Measurements from ENCODE around the gene YDJC. TPM values are rescaled to one million over a fixed set of nuclear protein-coding genes. Genes with fewer than 3 reads are reported as not detected.
"Not testable (repeated sequence)": the region's sequence is repeated elsewhere in the genome, so short reads cannot be mapped to it uniquely, and the experiment has no call there.

The YDJC gene
- 32.2 and 34.6 TPM in 2 replicates for total RNA-seq (2014; rRNA removed; shearing (Covaris generic))
- 82.1 and 94.7 TPM in 2 replicates for polyA plus RNA-seq (2015; cell fraction: cytosol; rRNA removed)
- polyA plus RNA-seq (2015; cell fraction: nucleus; rRNA removed): 70.7 and 87.5 TPM in 2 replicates

DNA sequence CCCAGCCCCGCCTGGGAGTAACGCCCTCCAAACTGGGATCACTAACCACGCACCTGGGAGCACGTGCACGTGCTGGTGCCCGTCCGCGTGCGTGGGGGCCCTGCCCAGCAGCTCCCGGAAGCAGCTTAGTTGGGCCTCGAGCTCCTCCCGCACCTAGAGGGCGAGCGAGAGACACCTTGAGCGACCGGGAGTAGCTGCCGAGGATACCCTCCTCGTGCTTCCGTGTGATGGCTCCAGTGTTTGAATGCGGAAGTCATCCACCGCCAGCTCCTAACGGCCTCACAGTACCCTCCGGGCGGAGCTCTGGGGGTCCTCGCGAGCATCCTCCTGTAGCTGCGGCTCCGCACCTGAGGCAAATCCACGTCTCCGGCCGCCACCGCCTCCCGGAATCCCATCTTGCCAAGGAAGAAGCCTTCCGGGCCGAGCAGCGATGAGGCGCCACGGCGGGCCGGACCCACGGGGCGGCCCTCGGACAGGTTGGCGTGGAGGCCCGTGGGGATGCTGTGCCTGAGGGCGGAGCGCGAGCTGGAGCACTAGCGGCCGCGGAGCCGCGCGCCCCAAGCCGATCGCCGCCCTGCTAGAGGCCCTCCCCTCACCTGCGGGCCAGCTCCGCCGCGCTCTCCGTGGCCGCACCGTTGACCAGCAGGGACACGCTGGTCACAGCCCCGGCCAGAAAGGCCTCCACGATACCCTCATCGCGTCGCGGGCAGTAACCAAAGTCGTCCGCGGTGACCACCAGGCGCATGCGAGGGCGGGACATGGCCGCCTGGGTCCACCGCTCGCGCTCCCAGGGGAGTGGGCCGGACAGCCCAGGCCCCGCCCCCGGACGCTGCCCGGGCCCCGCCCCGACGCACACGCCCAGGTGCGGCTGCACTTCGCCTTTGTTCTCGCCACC lies at the start of gene YDJC:
Gene YDJC (minus strand): TSS at position 768 of the 895 bp plus-strand sequence. CDS start 8 bp downstream, at position 760.
- peak; percentile 93 for DNase-seq (ENCODE audit: low read depth, low spot score)
- in situ Hi-C loops (cut with HindIII; ENCODE audit: low pct_unique_long_range_greater_than_20kb, low sequenced_read_pairs): no loop called here

- in situ Hi-C loops (cut with HindIII; ENCODE audit: low pct_unique_long_range_greater_than_20kb, low sequenced_read_pairs): no loop called here
Measured at GRCh38 chr22:21679383-21679782, 49.6 kb upstream of the YDJC start.

DNA sequence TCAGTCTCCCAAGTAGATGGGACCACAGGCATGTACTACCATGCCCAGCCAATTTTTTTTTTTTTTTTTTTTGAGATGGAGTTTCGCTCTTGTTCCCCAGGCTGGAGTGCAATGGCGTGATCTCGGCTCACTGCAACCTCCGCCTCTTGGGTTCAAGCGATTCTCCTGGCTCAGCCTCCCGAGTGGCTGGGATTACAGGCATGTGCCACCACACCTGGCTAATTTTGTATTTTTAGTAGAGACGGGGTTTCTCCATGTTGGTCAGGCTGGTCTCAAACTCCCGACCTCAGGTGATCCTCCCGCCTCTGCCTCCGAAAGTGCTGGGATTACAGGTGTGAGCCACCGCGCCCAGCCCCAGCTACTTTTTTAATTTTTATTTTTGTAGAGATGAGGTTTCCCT lies 49.0 kb upstream of the YDJC start:
- DNase-seq (ENCODE audit: low read depth, low spot score); in situ Hi-C loops (cut with HindIII; ENCODE audit: low pct_unique_long_range_greater_than_20kb, low sequenced_read_pairs): not testable (repeated sequence)

More at GRCh38 chr22:21679383-21679782, 49.6 kb upstream of the YDJC start:
- DNase-seq (ENCODE audit: low read depth, low spot score): no peak

DNA sequence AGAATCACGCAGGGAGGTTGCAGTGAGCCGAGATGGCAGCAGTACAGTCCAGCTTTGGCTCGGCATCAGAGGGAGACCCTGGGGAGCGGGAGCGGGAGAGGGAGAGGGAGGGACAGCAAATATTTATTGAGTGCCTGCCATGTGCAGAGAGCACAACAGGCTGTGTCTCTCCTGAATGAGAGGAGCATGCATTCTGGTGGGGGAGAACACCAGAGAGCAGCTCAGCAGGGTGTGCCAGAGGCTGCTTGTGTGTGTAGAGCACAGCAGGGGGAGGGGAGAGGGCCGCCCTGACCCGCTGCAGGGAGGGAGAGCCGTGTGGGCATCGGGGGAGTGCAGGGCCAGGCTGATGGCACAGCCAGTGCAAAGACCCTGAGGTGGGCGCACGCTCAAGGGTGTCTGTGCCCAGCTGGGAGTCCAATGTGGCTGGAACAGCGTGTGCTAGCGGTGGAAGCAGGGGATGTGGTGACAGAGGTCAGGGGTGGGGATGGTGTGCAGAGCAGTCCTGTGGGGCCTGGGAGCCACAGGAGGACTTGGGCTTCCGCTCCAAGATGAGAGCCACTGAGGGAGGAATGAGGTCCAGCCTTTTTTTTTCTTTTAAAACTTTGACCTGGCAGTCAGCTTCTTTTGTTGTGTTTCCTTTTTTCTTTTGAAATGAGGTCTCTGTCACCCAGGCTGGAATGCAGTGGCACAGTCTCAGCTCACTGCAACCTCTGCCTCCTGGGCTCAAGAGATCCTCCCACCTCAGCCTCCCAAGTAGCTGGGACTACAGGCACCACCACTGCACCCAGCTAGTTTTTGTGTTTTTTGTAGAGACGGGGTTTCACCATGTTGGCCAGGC lies 48.0 kb upstream of the YDJC start:
- in situ Hi-C loops (cut with HindIII; ENCODE audit: low pct_unique_long_range_greater_than_20kb, low sequenced_read_pairs): no loop called here
- no peak for DNase-seq (ENCODE audit: low read depth, low spot score)

GRCh38 chr22:21674638-21675245 lies 44.9 kb upstream of the YDJC start:
- in situ Hi-C loops (cut with HindIII; ENCODE audit: low pct_unique_long_range_greater_than_20kb, low sequenced_read_pairs): no loop called here

GRCh38 chr22:21673534-21674321 lies 43.9 kb upstream of the YDJC start:
- no peak for DNase-seq (ENCODE audit: low read depth, low spot score)
- in situ Hi-C loops (cut with HindIII; ENCODE audit: low pct_unique_long_range_greater_than_20kb, low sequenced_read_pairs): no loop called here

More at GRCh38 chr22:21674638-21675245, 44.9 kb upstream of the YDJC start:
- DNase-seq (ENCODE audit: low read depth, low spot score): no peak

DNA sequence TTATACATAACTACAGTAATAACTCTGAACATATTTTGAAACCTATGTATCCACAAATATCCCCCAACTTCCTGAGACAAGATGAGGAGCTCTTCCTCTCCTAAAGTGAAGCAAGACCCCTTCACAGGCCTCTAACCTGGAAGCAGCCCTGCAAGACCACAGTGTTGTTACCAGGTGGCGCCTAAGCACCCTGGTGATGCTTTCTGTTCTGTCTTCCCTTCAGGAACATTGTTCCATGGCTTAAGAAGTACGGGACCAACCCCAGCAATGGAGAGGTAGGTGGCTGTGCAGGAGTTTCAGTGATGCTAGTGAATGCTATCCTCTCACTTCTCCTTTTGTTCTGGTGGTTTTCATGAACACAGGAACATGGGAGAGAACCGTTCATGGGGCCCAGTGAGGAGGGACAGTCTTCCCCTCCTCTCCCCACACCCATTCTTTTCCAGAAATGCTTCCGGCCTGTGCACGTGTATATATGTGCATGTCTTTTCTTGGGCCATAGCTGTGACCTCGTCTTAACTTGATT lies 42.3 kb upstream of the YDJC start:
- in situ Hi-C loops (cut with HindIII; ENCODE audit: low pct_unique_long_range_greater_than_20kb, low sequenced_read_pairs): no loop called here
- DNase-seq (ENCODE audit: low read depth, low spot score): no peak

- in situ Hi-C loops (cut with HindIII; ENCODE audit: low pct_unique_long_range_greater_than_20kb, low sequenced_read_pairs): no loop called here
- no peak for DNase-seq (ENCODE audit: low read depth, low spot score)
Measured at GRCh38 chr22:21669026-21669425, 39.2 kb upstream of the YDJC start.

DNA sequence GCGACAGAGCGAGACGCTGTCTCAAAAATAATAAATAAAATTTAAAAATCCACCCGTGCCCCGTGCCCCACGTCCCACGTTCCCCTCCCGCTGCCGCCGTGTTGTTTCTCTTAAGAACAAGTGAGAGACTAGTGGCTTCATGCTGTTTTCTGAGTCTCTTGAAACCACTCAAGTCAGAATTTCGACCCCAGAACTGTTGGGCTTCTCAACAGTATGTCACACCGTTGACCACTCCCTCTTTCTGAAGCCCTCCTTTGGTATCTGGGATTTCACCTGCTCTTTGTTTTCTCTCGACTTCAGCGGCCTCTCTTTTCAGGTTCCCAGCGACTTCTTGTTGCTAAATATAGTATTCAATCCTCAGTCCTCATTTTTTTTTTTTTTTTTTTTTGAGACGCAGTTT lies 37.0 kb upstream of the YDJC start:
- in situ Hi-C loops (cut with HindIII; ENCODE audit: low pct_unique_long_range_greater_than_20kb, low sequenced_read_pairs): no loop called here
- no peak for DNase-seq (ENCODE audit: low read depth, low spot score)

GRCh38 chr22:21665047-21665851 lies 35.4 kb upstream of the YDJC start:
- DNase-seq (ENCODE audit: low read depth, low spot score): no peak
- in situ Hi-C loops (cut with HindIII; ENCODE audit: low pct_unique_long_range_greater_than_20kb, low sequenced_read_pairs): no loop called here

DNA sequence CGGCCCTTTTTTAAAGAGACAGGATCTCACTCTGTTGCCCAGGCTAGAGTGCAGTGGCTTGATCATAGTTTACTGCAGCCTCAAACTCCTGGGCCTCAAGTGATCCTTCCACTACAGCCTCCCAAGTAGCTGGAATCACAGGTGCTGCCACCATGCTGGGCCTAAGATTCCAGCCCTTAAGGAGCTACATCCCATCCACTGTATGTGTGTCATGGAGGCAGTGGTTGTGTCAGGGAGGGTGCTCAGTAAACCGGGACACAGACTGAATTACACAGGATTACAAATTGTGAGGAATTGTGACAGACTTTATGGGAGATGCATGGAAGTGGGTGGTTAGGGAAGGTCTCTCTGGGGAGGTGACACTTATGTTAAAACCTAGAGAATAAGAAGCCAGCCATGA lies 33.9 kb upstream of the YDJC start:
- in situ Hi-C loops (cut with HindIII; ENCODE audit: low pct_unique_long_range_greater_than_20kb, low sequenced_read_pairs): no loop called here
- no peak for DNase-seq (ENCODE audit: low read depth, low spot score)

- no peak for DNase-seq (ENCODE audit: low read depth, low spot score)
- in situ Hi-C loops (cut with HindIII; ENCODE audit: low pct_unique_long_range_greater_than_20kb, low sequenced_read_pairs): no loop called here
Measured at GRCh38 chr22:21661991-21662390, 32.2 kb upstream of the YDJC start.

DNA sequence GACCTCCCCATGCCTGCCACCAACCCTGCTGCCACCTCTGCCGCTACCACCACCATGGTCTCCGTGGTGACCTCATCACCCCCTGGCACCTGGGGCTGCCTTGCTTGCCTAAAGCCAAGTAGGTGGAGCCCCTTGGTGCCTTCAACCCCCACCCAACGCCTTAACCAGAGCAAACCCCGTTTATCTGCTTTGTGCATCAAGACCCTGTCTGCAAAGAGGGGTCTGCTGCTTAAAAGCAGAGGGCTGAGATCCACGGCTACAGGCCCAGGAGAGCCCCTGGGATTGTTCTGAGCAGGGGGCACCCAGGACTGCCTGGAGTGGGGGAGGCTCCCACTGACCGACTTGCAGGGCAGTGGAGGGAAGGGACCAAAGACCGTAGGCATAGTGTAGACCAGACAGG lies 31.1 kb upstream of the YDJC start:
- no peak for DNase-seq (ENCODE audit: low read depth, low spot score)
- in situ Hi-C loops (cut with HindIII; ENCODE audit: low pct_unique_long_range_greater_than_20kb, low sequenced_read_pairs): no loop called here

GRCh38 chr22:21659864-21660525 lies 30.2 kb upstream of the YDJC start:
- DNase-seq (ENCODE audit: low read depth, low spot score): no peak

DNA sequence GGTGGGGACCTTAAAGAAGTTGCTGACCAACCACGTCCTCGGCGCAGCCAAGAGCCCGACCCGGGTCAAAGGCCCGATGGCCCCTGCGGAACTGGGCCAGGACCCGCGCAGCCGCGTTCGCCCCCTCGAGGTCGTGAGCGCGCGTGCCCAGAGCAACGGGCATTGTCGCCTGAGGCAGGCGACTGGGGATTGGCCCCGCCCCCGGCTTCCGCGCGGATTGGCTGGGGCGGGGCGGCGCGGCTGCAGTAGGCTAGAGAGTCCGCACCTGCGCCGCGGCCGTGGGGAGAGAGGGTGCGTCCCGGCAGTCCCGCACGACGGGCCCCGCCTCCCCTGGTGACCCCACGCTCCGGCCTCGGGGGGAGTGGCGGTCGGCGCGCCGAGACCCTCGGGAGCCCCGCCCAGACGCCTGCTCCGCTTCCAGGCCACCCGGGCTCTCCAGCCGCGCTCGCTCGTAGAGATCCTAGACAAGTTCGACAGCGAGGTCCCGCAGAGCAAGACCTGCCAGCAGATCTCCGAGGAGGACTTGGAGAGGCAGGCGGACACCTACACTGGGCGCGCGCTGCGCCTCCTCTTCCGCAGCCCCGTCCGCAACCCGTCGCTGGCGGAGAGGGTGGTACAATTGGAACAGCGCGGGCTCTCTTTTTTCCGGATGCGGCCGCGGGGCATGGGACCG lies 27.7 kb upstream of the YDJC start:
- DNase-seq (ENCODE audit: low read depth, low spot score): peak; percentile 61
- in situ Hi-C loops (cut with HindIII; ENCODE audit: low pct_unique_long_range_greater_than_20kb, low sequenced_read_pairs): no loop called here

More at GRCh38 chr22:21659864-21660525, 30.2 kb upstream of the YDJC start:
- in situ Hi-C loops (cut with HindIII; ENCODE audit: low pct_unique_long_range_greater_than_20kb, low sequenced_read_pairs): no loop called here
